H9 (cell line): ENCODE data around the gene DNAJC11. TPM values are rescaled to one million over a fixed set of nuclear protein-coding genes. Genes with fewer than 3 reads are reported as not detected.

Experiments
- DNase-seq: peaks from one replicate; pipeline ENCODE4 v3.0.0-alpha.2; 2017
- H2AFZ ChIP-seq: one replicate; pipeline ENCODE4 v1.6.1; 2013; ENCODE audit warnings: mild to moderate bottlenecking, low read length, control low read depth, moderate library complexity
- H2AK5ac ChIP-seq: 2 replicates; pipeline ENCODE4 v1.6.1; 2013; ENCODE audit warnings: low read length, control low read depth, mixed read lengths; ENCODE audit not compliant: insufficient read length
- H2BK120ac ChIP-seq: one replicate; pipeline ENCODE4 v1.6.1; 2013; ENCODE audit warnings: low read depth, mild to moderate bottlenecking, low read length, control low read depth, inconsistent platforms; ENCODE audit not compliant: poor library complexity, severe bottlenecking
- H2BK12ac ChIP-seq: 2 replicates; pipeline ENCODE4 v1.6.1; 2013; ENCODE audit warnings: low read length, control low read depth, mixed read lengths, low read depth; ENCODE audit not compliant: insufficient read length
- H2BK15ac ChIP-seq: 2 replicates; pipeline ENCODE4 v1.6.1; 2013; ENCODE audit warnings: low read depth, low read length, control low read depth
- H2BK20ac ChIP-seq: one replicate; pipeline ENCODE4 v1.6.1; 2013; ENCODE audit warnings: low read depth, mild to moderate bottlenecking, low read length, control low read depth, inconsistent platforms; ENCODE audit not compliant: poor library complexity, severe bottlenecking
- H2BK5ac ChIP-seq: 2 replicates; pipeline ENCODE4 v1.6.1; 2013; ENCODE audit warnings: low read length, control low read depth, mixed read lengths; ENCODE audit not compliant: insufficient read length
- H3K14ac ChIP-seq: 2 replicates; pipeline ENCODE4 v1.6.1; 2013; ENCODE audit warnings: low read length, control low read depth; ENCODE audit not compliant: insufficient read depth
- H3K18ac ChIP-seq: 2 replicates; pipeline ENCODE4 v1.6.1; 2013; ENCODE audit warnings: low read depth, mild to moderate bottlenecking, mixed read lengths, low read length, control low read depth; ENCODE audit not compliant: insufficient read length
- H3K23ac ChIP-seq: 2 replicates; pipeline ENCODE4 v1.6.1; 2013; ENCODE audit warnings: low read length, control low read depth, mixed read lengths, low read depth; ENCODE audit not compliant: insufficient read length
- H3K23me2 ChIP-seq: 2 replicates; pipeline ENCODE4 v1.6.1; 2013; ENCODE audit warnings: low read depth, mild to moderate bottlenecking, mixed read lengths, low read length, control low read depth; ENCODE audit not compliant: insufficient read length, poor library complexity, severe bottlenecking
- H3K27ac ChIP-seq: 2 replicates; pipeline ENCODE4 v1.5.1; 2013; ENCODE audit warnings: low read length, control low read depth, mixed read lengths, low read depth; ENCODE audit not compliant: insufficient read length
- H3K27me3 ChIP-seq: 2 replicates; pipeline ENCODE4 v1.6.1; 2013; ENCODE audit warnings: low read length, control low read depth, inconsistent platforms; ENCODE audit not compliant: insufficient read depth
- H3K4ac ChIP-seq: 2 replicates; pipeline ENCODE4 v1.6.1; 2013; ENCODE audit warnings: low read depth, mild to moderate bottlenecking, control low read depth, inconsistent platforms, low read length, moderate library complexity
- H3K4me1 ChIP-seq: 2 replicates; pipeline ENCODE4 v1.6.1; 2013; ENCODE audit warnings: low read length, control low read depth, inconsistent platforms; ENCODE audit not compliant: insufficient read depth
- H3K4me2 ChIP-seq: 2 replicates; pipeline ENCODE4 v1.6.1; 2013; ENCODE audit warnings: low read length, control low read depth, mixed read lengths; ENCODE audit not compliant: insufficient read length, insufficient read depth
- H3K56ac ChIP-seq: 2 replicates; pipeline ENCODE4 v1.6.1; 2013; ENCODE audit warnings: low read depth, mild to moderate bottlenecking, mixed read lengths, low read length, control low read depth; ENCODE audit not compliant: insufficient read length
- H3K79me1 ChIP-seq: 2 replicates; pipeline ENCODE4 v1.6.1; 2013; ENCODE audit warnings: low read depth, mild to moderate bottlenecking, moderate library complexity, low read length, control low read depth, inconsistent platforms; ENCODE audit not compliant: insufficient read depth, poor library complexity, severe bottlenecking
- H3K79me2 ChIP-seq: 2 replicates; pipeline ENCODE4 v1.6.1; 2013; ENCODE audit warnings: low read length, control low read depth, inconsistent platforms; ENCODE audit not compliant: insufficient read depth
- H3K9ac ChIP-seq: 2 replicates; pipeline ENCODE4 v1.6.1; 2013; ENCODE audit warnings: low read length, control low read depth, mixed read lengths; ENCODE audit not compliant: insufficient read length; ENCODE audit errors: extremely low read depth
- H3K9me3 ChIP-seq: one replicate; pipeline ENCODE4 v1.6.1; 2013; ENCODE audit warnings: low read depth, low read length, inconsistent platforms; ENCODE audit not compliant: control insufficient read depth
- H3T11ph ChIP-seq: one replicate; pipeline ENCODE4 v1.6.1; 2013; ENCODE audit warnings: mild to moderate bottlenecking, low read length, control low read depth, inconsistent platforms
- H4K20me1 ChIP-seq: one replicate; pipeline ENCODE4 v1.6.1; 2013; ENCODE audit not compliant: control insufficient read depth, insufficient read length, insufficient read depth
- H4K5ac ChIP-seq: 2 replicates; pipeline ENCODE4 v1.6.1; 2013; ENCODE audit warnings: low read depth, mild to moderate bottlenecking, mixed read lengths, low read length, control low read depth; ENCODE audit not compliant: insufficient read length
- H4K8ac ChIP-seq: replicated peaks from 2 replicates; pipeline ENCODE4 v1.6.1; 2013; ENCODE audit warnings: low read length, control low read depth, mixed read lengths, low read depth; ENCODE audit not compliant: insufficient read length
- H4K91ac ChIP-seq: 2 replicates; pipeline ENCODE4 v1.6.1; 2013; ENCODE audit warnings: low read depth, mild to moderate bottlenecking, moderate library complexity, mixed read lengths, low read length, control low read depth; ENCODE audit not compliant: insufficient read length
- H3K27ac Mint-ChIP-seq, 3 experiments: 2 replicates in 2 of 3; 3 replicates in 1 of 3; pipeline ENCODE4 v1.8.0; 2020 to 2021; ENCODE audit warnings: mixed read lengths in 3 of 3, mild to moderate bottlenecking in 1 of 3, moderate library complexity in 1 of 3
- H3K27me3 Mint-ChIP-seq: 2 replicates; pipeline ENCODE4 v1.8.0; 2021; ENCODE audit warnings: low read depth, mild to moderate bottlenecking, moderate library complexity, mixed read lengths
- H3K36me3 Mint-ChIP-seq, 3 experiments: 2 replicates in 2 of 3; 3 replicates in 1 of 3; pipeline ENCODE4 v1.8.0; 2020 to 2021; ENCODE audit warnings: low read depth in 3 of 3, mixed read lengths in 3 of 3; ENCODE audit not compliant: insufficient read depth in 1 of 3
- H3K4me1 Mint-ChIP-seq, 2 experiments: 2 replicates each; pipeline ENCODE4 v1.8.0; 2020; ENCODE audit warnings: mixed read lengths in 2 of 2
- H3K4me3 Mint-ChIP-seq, 2 experiments: 2 replicates in 1 of 2; 3 replicates in 1 of 2; pipeline ENCODE4 v1.8.0; 2020 to 2021; ENCODE audit warnings: mild to moderate bottlenecking in 2 of 2, mixed read lengths in 2 of 2, moderate library complexity in 1 of 2
- H3K9me3 Mint-ChIP-seq, 2 experiments: 2 replicates in 1 of 2; 3 replicates in 1 of 2; pipeline ENCODE4 v1.8.0; 2020; ENCODE audit warnings: mild to moderate bottlenecking in 2 of 2, mixed read lengths in 2 of 2, moderate library complexity in 1 of 2
- CTCF ChIP-seq: fragments of 200-600 bp; sonication (generic); conservative IDR thresholded peaks from 3 replicates; pipeline ENCODE4 v1.8.0; 2021; ENCODE audit warnings: antibody characterized with exemption, mild to moderate bottlenecking
- WGBS: extraction: QIAGEN DNeasy Blood & Tissue Kit; methylation state at CpG from one replicate; pipeline ENCODE4 v1.1.7; 2013; ENCODE audit warnings: missing lambda C conversion rate, low lambda C conversion rate, mixed read lengths; ENCODE audit not compliant: insufficient read length; ENCODE audit errors: extremely low coverage; 5-methylcytosine and 5-hydroxymethylcytosine counted together
- total RNA-seq: library from RNA; stranded (reverse); gene quantifications from 2 replicates; pipeline ENCODE4 v1.2.1, GENCODE V29; 2021

The DNAJC11 gene
- total RNA-seq, 1 experiment from 2014 or later = 88.5 TPM

- Histone ChIP-seq H2BK12ac (no peak overlapping the region), H2AK5ac (no peak overlapping the region), H3K9ac (no peak overlapping the region), H3K56ac (no peak overlapping the region), H4K5ac (no peak overlapping the region), H2BK15ac (no peak overlapping the region), H2BK5ac (no peak overlapping the region), H2BK20ac (no peak overlapping the region), H3K27me3 (no peaks in the 10 kb centered on the region), H3K4me1 (0 out of 2 replicates have a peak, but pooled peaks cover 3% of the 10 kb centered on the region), H3T11ph (no peak overlapping the region), H2AFZ (no peak overlapping the region), H3K4me2 (no peak overlapping the region), H3K4ac (no peak overlapping the region), H3K23ac (no peak overlapping the region), H3K18ac (no peak overlapping the region), H3K23me2 (no peaks in the 10 kb centered on the region), H3K79me1 (no peaks in the 10 kb centered on the region), H3K27ac (no peak overlapping the region), H4K8ac (no peak overlapping the region), H3K9me3 (no peaks in the 10 kb centered on the region), H2BK120ac (no peak overlapping the region), H3K14ac (no peak overlapping the region), H4K20me1 (no peaks in the 10 kb centered on the region), H4K91ac (no peak overlapping the region), H3K79me2 (no peaks in the 10 kb centered on the region)
- TF ChIP-seq CTCF = no peak
- Mint-ChIP-seq H3K4me1 (peaks cover 13 to 22% of the 10 kb centered on the region in 2 experiments; a peak in 3 of 4 replicates), H3K27me3 (peaks cover 15% of the 10 kb centered on the region), H3K9me3 (no peaks in the 10 kb centered on the region), H3K36me3 (no peaks in the 10 kb centered on the region), H3K27ac (no peak overlapping the region), H3K4me3 (no peak overlapping the region)
- DNase-seq = no peak
- no CpG with 5 or more reads among the region's 5 CpGs for WGBS
Observed at GRCh38 chr1:6732942-6733341, 31.3 kb upstream of the DNAJC11 start.
